ENCODE results near the gene SLC2A11. TPM values are rescaled to one million over a fixed set of nuclear protein-coding genes. Genes with fewer than 3 reads are reported as not detected.

Gene SLC2A11
- total RNA-seq, 4 donors from 2014 or later: 6.9 to 28.9 (median 13.4) TPM

GRCh38 chr22:23922921-23923320 is 65.2 kb downstream of the SLC2A11 start:
- WGBS, 2 donors: 49 to 69% methylated on average over 2 of the region's 2 CpGs
- no peak overlapping the region for H3K27ac ChIP-seq
- peaks cover 0 to 36% (median 19%) of the 10 kb centered on the region in 3 donors for H3K36me3 ChIP-seq
- H3K9me3 ChIP-seq: peaks cover 0 to 15% (median 0%) of the 10 kb centered on the region in 4 donors
- H3K27me3 ChIP-seq: no peaks in the 10 kb centered on the region
- no peak for DNase-seq (ENCODE audit: low spot score in 2 of 2)
- TF ChIP-seq, protein P1, sequence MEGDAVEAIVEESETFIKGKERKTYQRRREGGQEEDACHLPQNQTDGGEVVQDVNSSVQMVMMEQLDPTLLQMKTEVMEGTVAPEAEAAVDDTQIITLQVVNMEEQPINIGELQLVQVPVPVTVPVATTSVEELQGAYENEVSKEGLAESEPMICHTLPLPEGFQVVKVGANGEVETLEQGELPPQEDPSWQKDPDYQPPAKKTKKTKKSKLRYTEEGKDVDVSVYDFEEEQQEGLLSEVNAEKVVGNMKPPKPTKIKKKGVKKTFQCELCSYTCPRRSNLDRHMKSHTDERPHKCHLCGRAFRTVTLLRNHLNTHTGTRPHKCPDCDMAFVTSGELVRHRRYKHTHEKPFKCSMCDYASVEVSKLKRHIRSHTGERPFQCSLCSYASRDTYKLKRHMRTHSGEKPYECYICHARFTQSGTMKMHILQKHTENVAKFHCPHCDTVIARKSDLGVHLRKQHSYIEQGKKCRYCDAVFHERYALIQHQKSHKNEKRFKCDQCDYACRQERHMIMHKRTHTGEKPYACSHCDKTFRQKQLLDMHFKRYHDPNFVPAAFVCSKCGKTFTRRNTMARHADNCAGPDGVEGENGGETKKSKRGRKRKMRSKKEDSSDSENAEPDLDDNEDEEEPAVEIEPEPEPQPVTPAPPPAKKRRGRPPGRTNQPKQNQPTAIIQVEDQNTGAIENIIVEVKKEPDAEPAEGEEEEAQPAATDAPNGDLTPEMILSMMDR (IDR thresholded peaks at IDR 0.05): no peak
- TF ChIP-seq POLR2A (IDR thresholded peaks at IDR 0.05) (no peak), EP300 (IDR thresholded peaks at IDR 0.05) (no peak)
- H3K4me1 ChIP-seq: no peaks in the 10 kb centered on the region
- no peak overlapping the region for H3K4me3 ChIP-seq

DNA sequence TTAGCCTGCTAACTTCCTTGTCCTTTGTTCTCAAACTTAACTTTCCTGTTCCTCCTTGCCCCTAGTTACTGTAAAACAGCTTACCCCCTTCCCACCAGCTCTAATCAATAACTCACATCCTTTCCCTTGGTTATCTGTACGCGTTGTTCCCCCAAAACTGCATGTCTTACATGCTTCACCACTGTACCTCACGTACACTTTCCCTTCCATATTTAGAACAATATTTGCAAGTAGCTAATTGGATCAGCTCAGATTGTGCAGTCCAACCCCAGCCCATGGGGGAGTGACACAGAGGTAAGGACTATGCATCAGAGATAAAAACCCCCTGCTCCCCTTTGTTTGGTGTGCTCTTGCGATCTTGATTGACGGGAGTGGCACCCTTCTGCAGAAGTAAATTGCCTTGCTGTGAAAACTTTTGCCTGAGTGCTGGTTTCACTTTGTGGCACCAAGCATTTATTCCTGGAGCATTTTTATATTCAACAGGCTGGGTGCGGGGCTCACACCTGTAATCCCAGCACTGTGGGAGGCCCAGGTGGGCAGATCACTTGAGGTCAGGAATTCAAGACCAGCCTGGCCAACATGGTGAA is 67.4 kb downstream of the SLC2A11 start:
- Histone ChIP-seq H3K4me1 (no peaks in the 10 kb centered on the region), H3K4me3 (no peak overlapping the region), H3K27ac (no peak overlapping the region), H3K9me3 (peaks cover 0 to 15% (median 0%) of the 10 kb centered on the region in 4 donors), H3K27me3 (no peaks in the 10 kb centered on the region), H3K36me3 (peaks cover 0 to 44% (median 19%) of the 10 kb centered on the region in 3 donors)
- 97 to 99% methylated on average over 5 of the region's 6 CpGs for WGBS, 2 donors
- no peak for DNase-seq (ENCODE audit: low spot score in 2 of 2)
- TF ChIP-seq POLR2A (IDR thresholded peaks at IDR 0.05) (no peak), EP300 (IDR thresholded peaks at IDR 0.05) (no peak)
- TF ChIP-seq, protein P1 (IDR thresholded peaks at IDR 0.05): no peak

DNA sequence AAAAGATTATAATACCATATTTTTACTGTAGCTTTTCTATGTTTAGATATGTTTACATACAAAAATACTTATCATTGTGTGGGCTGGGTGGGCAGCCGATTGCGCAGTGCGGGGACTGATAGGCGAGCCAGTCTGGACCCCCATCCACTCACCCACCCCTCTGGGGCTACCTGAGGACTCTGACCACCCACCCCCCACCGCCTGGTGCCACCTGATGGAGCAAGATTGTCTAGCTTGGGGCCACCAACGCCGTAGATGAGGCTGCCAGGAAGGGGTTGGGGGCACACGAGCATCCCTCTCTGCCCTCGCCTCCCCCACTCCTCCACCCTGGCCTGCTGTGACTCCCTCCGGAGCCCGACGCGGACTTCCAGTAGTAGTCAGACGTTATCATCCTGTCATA is 68.9 kb downstream of the SLC2A11 start:
- WGBS, 2 donors: 73 to 75% methylated on average over 14 of the region's 14 CpGs
- no peaks in the 10 kb centered on the region for H3K27me3 ChIP-seq
- no peak for DNase-seq (ENCODE audit: low spot score in 2 of 2)
- TF ChIP-seq EP300 (IDR thresholded peaks at IDR 0.05) (no peak), POLR2A (IDR thresholded peaks at IDR 0.05) (no peak)
- TF ChIP-seq, protein P1 (IDR thresholded peaks at IDR 0.05): no peak
- H3K4me1 ChIP-seq: no peaks in the 10 kb centered on the region
- H3K4me3 ChIP-seq: no peak overlapping the region
- peaks cover 0 to 51% (median 19%) of the 10 kb centered on the region in 3 donors for H3K36me3 ChIP-seq
- peaks cover 0 to 15% (median 0%) of the 10 kb centered on the region in 4 donors for H3K9me3 ChIP-seq
- H3K27ac ChIP-seq: no peak overlapping the region

Small RNA genes lying within 50 kb of the gene (small RNA-seq; reads per million reads assigned to genes)
- not detected for gene RN7SL268P

Other genes starting within 250 kb of the SLC2A11 start
- 1 to 10 TPM in 1 of 4 donors, not detected in 3; 1.7 TPM for gene DRICH1, start 225.6 kb upstream of the SLC2A11 start, total RNA-seq
- gene RGL4, start 166.9 kb upstream of the SLC2A11 start, total RNA-seq: not detected
- gene ZNF70, start 106.8 kb upstream of the SLC2A11 start, total RNA-seq: 1 to 10 TPM; 4.1 to 7.4 (median 6.0) TPM
- not detected for gene VPREB3, start 103.5 kb upstream of the SLC2A11 start, total RNA-seq
- under 1 TPM in 1 of 4 donors, not detected in 3; 0.44 TPM for gene C22orf15, start 94.9 kb upstream of the SLC2A11 start, total RNA-seq
- 10 to 100 TPM in 1 of 4 donors, 1 to 10 TPM in 2, not detected in 1; 3.7 to 14.0 (median 9.6) TPM for gene CHCHD10, start 89.9 kb upstream of the SLC2A11 start, total RNA-seq
- 1 to 10 TPM; 4.5 to 7.3 (median 5.6) TPM for gene MMP11, start 85.0 kb upstream of the SLC2A11 start, total RNA-seq
- 10 to 100 TPM; 31.5 to 53.4 (median 43.8) TPM for gene SMARCB1, start 70.9 kb upstream of the SLC2A11 start, total RNA-seq
- gene DERL3, start 18.9 kb upstream of the SLC2A11 start, total RNA-seq: 1 to 10 TPM in 1 of 4 donors, under 1 TPM in 1, not detected in 2; 0.60 to 2.3 TPM
- 100 to 1,000 TPM; 160 to 481 (median 281) TPM for gene MIF, start 36.5 kb downstream of the SLC2A11 start, total RNA-seq
- 10 to 100 TPM in 2 of 4 donors, 1 to 10 TPM in 1, under 1 TPM in 1; 0.66 to 17.8 (median 8.7) TPM for gene GSTT2B, start 103.3 kb downstream of the SLC2A11 start, total RNA-seq
- 1 to 10 TPM in 3 of 4 donors, not detected in 1; 2.4 to 4.6 (median 3.3) TPM for gene DDTL, start 109.0 kb downstream of the SLC2A11 start, total RNA-seq
- gene DDT, start 116.6 kb downstream of the SLC2A11 start, total RNA-seq: 100 to 1,000 TPM; 121 to 167 (median 131) TPM
- gene GSTT2, start 122.3 kb downstream of the SLC2A11 start, total RNA-seq: under 1 TPM in 2 of 4 donors, not detected in 2; 0.39 to 0.66 TPM
- gene GSTT4, start 147.6 kb downstream of the SLC2A11 start, total RNA-seq: not detected
- 10 to 100 TPM; 55.5 to 75.0 (median 63.8) TPM for gene CABIN1, start 153.4 kb downstream of the SLC2A11 start, total RNA-seq